GM12891 (cell line): ENCODE results near the gene KAZN.

Source experiments
- POLR2A ChIP-seq: IDR thresholded peaks from 2 replicates; pipeline ENCODE4 v1.6.1; 2011; ENCODE audit warnings: low read depth, low read length, control low read depth
- POLR2AphosphoS5 ChIP-seq: IDR thresholded peaks from 2 replicates; pipeline ENCODE4 v1.6.1; 2011; ENCODE audit warnings: low read depth, low read length, control low read depth
- SPI1 ChIP-seq: IDR thresholded peaks from 2 replicates; pipeline ENCODE4 v1.6.1; 2011; ENCODE audit warnings: low read depth, low read length, control low read depth
- TAF1 ChIP-seq: IDR thresholded peaks from 2 replicates; pipeline ENCODE4 v1.6.1; 2011; ENCODE audit warnings: low read depth, low read length, control low read depth

DNA sequence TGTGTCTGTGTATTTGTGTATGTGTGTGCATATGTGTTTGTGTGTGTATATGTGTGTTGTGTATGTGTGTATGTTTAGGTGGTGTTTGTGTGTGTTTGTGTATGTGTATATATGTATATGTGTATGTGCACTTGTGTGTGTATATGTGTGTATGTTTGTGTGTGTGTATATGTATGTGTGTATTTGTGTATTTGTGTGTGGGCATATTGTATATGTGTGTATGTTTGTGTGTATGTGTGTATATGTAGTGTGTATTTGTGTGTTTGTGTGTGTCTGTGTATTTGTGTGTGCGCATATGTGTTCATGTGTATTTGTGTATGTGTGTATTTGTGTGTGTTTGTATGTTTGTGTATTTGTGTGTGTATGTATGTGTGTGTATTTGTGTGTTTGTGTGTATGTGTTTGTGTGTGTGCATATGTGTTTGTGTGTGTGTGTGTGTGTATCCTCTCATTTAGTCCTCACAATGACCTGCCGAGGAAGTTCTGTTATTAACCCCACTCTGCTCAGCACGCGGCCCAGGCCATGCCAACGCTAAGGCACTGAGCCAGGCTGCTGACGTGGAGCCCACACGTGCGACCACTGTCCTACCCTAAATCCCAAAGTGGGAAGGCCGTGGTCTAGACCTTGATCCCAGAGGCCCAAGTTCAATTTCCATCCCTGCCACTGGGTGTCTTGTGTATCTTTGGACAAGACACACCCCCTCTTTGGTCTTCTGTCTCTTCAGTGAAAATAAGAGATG, 511.8 kb downstream of the KAZN start:
- TF ChIP-seq POLR2A (no peak), POLR2AphosphoS5 (no peak), SPI1 (no peak), TAF1 (no peak)
